GM19455 (cell line): ENCODE measurements around the gene CLEC4C.
"Not testable (repeated sequence)": the region's sequence is repeated elsewhere in the genome, so short reads cannot be mapped to it uniquely, and the experiment has no call there.

Experiments used
- ATAC-seq: cut with Tn5 transposase; IDR thresholded peaks from one replicate; pipeline ENCODE4 v1.9.1; 2021; ENCODE audit not compliant: unreplicated experiment

The CLEC4C gene, protein sequence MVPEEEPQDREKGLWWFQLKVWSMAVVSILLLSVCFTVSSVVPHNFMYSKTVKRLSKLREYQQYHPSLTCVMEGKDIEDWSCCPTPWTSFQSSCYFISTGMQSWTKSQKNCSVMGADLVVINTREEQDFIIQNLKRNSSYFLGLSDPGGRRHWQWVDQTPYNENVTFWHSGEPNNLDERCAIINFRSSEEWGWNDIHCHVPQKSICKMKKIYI

DNA sequence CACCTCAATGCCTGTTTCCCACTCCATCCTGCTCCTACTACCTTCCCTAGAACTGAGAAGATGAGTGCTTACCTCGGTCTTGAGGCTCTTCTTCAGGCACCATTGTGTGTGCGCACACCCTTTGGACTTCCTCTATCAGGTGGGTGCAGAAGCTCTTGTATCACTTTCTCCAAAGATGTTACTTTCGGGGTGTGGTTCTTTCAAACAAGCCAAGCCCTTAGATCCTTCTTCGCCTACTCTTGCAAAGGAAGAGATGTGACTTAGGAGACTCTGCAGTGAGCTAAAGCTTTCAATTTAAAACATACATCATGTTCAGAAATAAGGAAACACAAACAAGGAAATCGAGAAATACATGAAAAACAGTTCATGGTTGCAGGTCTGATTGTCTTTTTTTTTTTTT lies at the start of gene CLEC4C:
TSS of gene CLEC4C (minus strand) at position 130 of the 400 bp plus-strand sequence. CDS start at position 103, 27 bp downstream.
- ATAC-seq: no peak

DNA sequence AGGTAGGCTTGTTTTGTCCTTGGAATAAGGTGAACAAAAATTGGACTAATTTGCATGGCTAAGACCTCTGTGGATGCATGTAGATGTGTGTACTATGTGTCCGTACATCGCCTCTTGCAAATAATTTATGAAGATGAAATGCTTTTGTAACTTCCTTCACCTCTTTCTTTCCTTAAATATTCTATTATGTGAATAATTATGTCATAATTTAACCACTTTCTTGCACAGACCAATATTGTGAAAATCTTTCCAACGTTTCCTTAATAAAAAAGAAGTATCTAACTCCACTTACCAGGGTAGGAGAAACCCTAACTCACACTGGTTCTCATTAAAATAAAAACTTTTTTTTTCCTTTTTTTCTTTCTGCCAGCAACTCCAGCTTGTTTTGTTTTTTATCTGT lies 46.0 kb upstream of the CLEC4C start:
- no peak for ATAC-seq

DNA sequence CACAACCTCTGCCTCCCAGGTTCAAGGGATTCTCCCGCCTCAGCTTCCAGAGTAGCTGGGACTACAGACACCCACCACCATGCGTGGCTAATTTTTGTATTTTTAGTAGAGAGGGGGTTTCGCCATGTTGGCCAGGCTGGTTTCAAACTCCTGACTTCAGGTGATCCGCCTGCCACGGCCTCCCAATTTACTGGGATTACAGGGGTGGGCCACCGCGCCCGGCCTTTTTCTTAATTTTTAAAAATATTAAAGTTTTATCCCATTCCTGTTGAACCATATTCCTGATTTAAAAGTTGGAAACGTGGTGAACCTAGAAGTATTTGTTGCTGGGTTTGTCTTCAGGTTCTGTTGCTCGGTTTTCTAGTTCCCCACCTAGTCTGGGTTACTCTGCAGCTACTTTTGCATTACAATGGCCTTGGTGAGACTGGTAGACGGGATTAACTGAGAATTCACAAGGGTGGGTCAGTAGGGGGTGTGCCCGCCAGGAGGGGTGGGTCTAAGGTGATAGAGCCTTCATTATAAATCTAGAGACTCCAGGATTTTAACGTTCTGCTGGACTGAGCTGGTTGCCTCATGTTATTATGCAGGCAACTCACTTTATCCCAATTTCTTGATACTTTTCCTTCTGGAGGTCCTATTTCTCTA lies 41.8 kb upstream of the CLEC4C start, which contains the start of gene NANOG:
TSS of gene NANOG (plus strand) at position 519 of the 645 bp plus-strand sequence. CDS start 213 bp downstream, outside the sequence.
- not testable (repeated sequence) for ATAC-seq

DNA sequence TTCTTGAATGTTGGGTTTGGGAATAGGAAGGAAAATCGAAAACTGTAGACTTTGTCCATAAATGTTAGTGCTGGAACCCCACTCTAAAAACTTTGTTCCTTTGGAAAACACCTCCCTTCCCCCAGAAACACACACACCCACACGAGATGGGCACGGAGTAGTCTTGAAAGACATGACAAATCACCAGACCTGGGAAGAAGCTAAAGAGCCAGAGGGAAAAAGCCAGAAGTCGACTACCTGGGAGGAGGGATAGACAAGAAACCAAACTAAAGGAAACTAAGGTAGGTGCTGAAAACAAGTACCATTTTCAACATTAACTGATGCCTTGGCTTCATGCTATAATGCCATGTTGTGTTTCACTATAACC lies 41.1 kb upstream of the CLEC4C start:
- no peak for ATAC-seq

DNA sequence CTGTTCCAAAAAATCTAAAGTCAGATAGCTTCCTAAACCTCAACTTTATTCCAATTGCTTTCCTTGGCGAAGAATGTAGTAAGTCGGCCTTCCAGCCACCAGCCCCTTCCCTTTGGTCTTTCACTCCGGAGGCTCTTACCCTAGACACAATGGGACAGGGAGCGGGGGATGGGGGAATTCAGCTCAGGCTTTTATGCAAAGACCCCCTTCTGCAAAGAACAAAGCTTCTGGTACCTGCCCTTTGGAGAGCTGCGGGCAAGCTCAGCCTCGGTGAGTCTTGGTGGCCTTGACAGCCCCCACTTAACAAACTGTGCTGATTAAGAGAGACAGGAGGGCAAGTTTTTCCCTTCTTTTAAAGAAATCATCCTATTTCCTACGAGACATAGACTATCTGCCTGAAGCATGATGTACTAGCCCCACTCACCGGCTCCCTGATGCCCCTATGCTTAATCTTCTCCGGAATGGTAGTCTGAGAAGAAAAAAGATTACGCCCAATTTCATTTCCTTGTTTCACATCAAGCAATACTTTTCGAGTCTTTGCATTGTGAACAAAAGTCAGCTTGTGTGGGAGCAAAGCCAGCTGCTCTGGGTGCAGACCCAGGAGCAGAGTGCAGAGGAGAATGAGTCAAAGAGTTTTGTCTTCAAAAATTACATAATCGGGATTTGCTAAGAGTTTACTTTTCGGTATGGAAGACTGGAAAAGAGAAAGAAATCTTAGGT lies 40.6 kb upstream of the CLEC4C start:
- no peak for ATAC-seq

DNA sequence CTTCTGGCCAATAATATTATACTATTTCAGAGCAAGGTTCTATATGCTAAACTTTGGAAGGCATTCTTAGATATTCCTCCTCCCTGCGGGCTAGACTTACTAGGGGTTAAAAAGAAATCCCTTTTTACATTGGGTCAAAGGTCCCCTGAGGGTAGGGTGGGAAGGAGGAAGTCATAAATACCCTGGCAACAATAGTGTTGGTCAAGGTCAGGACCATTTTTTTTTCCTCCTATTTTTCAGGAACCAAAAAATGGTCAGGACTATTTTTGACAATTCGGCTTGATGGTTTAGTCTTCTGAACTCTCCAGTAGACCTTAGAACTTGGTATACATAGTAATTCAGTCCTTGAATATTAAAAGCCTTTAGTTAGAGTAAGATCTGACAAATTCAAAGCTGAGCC lies 37.5 kb upstream of the CLEC4C start:
- ATAC-seq: no peak

DNA sequence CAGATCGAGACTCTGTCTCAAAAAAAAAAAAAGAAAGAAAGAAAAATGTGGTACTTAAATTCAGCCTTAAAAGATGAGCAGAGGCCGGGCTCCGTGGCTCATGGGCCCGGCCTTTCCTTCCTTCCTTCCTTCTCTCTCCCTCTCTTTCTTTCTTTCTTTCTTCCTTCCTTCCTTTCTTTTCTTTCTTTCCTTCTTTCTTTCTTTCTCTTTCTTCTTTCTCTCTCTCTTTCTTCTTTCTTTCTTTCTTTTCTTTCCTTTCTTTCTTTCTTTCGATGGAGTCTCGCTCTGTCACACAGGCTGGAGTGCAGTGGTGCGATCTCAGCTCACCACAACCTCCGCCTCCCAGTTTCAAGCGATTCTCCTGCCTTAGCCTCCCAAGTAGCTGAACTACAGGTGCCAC lies 36.3 kb upstream of the CLEC4C start:
- not testable (repeated sequence) for ATAC-seq

DNA sequence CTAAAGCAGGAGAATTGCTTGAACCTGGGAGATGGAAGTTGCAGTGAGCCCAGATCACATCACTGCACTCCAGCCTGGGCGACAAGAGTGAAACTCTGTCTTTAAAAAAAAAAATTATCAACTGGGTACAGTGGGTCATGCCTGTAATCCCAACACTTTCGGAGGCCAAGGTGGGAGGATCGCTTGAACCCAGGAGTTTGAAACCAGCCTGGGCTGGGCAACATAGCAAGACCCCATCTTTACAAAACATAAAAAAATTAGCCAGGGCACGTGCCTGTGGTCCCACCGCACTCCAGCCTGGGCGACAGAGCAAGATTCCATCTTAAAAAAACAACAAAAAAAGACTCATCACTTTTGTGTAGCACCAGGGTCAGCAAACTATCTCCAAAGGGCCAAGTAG lies 34.9 kb upstream of the CLEC4C start:
- no peak for ATAC-seq

DNA sequence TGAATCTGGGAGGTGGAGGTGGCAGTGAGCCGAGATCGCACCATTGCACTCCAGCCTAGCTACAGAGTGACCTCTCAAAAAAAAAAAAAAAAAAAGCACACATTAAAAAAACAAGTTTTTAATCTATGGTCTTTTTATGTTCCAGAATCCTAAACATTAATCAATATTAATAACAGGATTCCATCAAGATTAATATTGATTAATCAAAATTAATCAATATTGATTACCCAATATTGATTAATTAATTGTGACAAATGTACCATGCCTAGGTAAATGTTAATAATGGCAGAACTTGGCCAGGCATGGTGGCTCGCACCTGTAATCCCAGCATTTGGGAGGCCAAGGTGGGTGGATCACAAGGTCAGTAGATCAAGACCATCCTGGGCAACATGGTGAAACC lies 34.1 kb upstream of the CLEC4C start:
- ATAC-seq: no peak

DNA sequence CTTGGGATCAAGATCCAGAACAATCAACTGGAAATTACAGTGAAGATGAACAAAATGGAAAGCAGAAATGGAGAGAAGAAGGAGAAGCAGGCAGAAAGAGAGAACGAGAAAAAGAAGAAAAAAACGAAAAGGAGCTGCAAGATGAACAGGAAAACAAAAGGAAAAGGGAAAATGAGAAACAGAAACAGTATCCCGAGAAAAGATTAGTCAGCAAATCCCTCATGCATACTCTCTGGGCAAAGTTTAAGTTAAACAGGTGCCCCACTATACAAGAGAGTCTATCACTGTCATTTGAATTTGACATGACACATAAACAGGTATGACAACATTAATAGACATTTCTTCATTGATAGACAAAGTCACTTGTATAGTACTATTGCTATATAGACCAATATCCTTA lies 22.8 kb upstream of the CLEC4C start:
- no peak for ATAC-seq

DNA sequence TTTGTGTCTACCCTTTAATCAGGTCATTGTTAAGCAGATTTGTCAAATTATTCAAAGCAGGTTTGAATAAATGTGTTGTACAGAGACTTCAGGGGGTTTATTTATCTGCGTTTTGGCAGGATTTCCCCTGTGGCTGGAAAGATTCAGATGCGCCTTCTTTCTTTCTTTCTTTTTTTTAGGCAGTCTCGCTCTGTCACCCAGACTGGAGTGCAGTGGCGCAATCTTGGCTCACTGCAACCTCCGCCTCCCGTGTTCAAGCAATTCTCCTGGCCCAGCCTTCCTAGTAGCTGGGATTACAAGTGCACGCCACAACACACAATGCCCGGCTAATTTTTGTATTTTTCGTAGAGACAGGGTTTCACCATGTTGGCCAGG lies 11.6 kb upstream of the CLEC4C start:
- no peak for ATAC-seq

DNA sequence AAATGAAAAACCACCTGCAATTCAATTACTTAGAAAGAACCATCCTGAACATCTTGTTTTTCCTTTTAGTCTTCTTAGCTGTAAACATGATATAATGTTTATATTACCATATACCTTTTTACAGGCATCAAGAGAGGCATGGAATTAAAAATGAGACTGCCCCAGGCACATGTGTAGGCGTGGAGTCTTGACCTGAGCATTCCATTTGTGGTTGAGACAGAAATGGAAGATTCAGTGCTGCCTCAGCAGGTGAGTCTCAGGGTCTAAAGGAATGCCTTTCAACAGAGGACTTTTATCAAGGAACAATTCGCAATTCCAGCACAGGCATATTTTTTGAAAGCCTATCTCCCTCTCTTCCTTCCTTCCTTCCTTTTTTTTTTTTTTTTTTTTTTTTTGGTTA lies 9.8 kb upstream of the CLEC4C start:
- ATAC-seq: no peak

DNA sequence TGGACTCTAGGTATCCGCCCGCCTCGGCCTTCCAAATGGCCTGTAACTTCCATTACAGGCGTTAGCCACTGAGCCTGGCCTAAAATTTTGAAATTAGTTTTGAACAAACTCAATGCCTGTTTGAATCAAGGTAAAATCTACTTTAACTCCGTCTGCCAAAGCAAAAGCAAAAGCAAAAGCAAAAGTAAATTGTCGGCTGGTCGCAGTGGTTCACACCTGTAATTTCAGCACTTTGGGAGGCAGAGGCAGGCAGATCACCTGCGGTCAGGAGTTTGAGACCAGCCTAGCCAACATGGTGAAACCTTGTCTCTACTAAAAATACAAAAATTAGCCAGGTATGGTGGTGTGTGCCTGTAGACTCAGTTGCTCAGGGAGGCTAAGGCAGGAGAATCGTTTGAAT lies 8.5 kb upstream of the CLEC4C start:
- ATAC-seq: not testable (repeated sequence)

DNA sequence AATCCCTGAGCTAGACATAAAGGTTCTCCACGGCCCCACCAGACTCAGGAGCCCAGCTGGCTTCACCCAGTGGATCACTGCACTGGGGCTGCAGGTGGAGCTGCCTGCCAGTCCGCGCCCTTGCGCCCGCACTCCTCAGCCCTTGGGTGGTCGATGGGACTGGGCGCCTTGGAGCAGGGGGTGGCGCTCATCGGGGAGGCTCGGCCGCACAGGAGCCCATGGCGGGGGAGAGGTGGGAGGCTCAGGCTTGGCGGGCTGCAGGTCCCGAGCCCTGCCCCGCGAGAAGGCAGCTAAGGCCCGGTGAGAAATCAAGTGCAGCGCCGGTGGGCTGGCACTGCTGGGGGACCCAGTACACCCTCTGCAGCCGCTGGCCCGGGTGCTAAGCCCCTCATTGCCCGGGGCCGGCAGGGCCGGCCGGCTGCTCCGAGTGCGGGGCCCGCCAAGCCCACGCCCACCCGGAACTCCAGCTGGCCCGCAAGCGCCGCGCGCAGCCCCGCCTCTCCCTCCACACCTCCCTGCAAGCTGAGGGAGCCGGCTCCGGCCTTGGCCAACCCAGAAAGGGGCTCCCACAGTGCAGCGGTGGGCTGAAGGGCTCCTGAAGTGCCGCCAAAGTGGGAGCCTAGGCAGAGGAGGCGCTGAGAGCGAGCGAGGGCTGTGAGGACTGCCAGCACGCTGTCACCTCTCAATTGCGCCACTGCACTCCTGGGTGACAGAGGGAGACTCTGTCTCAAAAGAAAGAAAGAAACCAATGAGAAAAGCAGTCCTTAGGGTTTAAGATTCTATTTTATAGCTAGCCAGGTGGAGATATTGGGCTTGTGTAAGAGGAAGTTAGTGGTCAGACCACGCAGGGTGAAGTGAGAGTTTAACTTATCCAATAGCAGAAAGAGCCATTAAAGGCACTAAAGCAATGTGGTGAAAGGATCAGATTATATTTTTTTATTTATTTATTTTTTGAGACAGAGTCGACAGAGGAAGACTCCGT lies 5.1 kb upstream of the CLEC4C start:
- not testable (repeated sequence) for ATAC-seq

DNA sequence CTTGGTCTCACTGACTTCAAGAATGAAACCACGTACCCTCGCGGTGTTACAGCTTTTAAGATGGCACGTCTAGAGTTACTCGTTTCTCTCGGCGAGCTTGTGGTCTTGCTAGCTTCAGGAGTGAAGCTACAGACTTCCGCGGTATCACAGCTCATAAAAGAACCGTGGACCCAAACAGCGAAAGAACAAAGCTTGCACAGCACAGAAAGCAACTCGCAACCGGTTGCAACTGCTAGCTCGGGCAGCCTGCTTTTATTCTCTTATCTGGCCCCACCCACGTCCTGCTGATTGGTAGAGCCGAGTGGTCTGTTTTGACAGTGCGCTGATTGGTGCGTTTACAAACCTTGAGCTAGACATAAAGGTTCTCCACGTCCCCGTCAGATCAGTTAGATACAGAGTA lies 4.2 kb upstream of the CLEC4C start:
- ATAC-seq: no peak

DNA sequence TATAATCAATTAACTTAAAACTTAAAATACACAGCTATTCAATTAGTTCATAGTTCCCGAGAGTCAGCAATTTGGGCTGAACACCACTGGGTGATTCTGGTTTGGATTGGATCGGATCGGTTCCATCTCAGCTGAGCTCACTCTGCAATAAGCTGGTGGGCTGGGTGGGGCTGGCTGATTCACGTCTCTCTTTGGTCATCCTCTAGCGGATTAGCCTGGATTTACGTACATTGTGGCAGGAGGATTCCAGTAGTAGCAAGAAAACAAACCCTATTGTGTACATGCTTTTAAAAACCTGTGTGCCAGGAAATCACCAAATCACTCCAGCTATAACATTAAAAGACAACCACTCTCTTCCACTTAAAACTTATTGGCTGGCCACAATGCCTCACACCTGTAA lies 3.2 kb upstream of the CLEC4C start:
- ATAC-seq: no peak

DNA sequence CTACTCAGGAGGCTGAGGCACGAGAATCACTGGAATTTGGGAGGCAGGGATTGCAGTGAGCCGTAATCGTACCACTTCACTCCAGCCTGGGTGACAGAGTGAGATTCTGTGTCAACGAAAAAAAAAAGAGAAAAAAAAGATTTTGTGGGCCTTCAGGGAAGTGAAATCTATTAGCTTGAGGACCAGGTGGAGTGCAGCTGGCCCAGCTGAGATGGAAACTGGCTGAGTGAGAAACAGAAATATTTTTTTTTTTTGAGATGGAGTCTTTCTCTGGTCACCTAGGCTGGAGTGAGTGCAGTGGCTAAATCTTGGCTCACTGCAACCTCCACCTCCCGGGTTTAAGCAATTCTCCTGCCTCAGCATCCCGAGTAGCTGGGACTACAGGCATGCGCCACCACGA lies 2.3 kb upstream of the CLEC4C start:
- no peak for ATAC-seq

DNA sequence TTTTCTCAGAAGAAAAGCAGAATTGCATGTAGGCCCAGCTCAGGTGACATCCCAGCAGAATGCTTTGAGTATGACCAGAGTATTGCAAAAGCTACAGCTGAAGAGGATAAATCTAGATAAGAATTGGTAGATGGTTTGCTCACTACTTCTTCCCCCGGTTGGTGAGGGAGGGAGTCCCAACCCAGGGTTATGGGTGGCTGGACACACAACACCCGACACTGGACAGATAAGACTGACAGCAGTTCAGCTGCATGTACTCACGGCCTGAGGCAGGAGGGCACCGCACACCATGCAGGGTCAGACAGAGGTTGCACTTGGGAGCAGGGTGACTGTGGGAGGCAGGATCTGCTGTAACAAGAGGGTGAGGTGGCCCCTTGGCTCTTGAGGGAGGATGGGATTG lies 1.7 kb upstream of the CLEC4C start:
- ATAC-seq: no peak

DNA sequence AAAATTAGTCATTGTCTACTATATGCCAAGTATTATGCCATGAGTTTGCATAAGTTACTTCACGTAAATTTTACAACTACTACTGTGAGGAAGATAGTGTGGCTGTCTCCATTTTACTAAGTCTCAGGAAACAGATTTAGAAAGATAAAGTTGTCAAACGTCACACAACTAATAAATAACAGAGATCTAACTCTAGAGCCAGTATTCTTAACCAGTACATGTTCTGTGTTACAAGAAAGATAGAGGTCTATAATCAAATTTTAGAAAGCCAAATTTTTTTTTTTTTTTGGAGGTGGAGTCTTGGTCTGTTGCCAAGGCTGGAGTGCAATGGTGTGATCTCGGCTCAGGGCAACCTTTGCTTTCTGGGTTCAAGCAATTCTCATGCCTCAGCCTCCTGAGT lies 14.2 kb downstream of the CLEC4C start:
- ATAC-seq: no peak

DNA sequence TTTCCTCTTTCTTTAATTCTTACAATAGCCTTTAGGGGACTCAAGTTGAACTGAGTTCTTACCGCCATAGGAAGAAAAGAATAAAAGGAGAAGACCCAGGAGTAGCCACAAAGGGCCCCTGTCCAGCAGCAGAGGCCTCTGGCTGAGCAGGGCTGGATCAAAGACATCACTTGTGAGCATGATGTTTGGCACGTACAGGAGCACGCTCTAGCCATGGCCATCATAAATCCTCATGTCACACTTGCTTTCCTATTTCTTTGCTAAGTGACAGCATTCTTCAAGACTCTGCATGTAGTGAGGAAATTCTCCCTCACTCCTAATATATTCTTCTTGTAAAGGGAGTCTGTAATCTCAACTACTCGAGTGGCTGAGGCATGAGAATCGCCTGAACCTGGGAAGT lies 15.7 kb downstream of the CLEC4C start:
- no peak for ATAC-seq

DNA sequence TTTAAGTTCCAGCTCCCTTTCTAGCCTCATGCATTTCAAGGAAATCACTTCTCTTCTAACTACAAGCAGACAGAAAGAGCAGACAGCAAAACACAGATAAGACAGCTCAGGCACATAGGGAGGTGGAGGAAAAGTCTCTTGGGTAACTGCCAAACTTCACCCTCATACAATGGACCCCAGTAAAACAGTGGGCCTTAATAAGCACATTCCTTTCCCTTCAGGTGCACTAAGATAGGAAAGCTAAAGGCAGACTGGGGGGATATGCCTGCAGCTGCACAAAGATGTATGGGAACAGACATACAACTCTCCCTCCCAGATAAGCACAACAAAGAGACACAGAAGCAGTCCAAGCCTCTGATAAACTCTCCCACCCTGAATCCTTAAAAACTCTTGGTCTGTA lies 16.2 kb downstream of the CLEC4C start:
- ATAC-seq: not testable (repeated sequence)
